SK-N-SH (cell line): ENCODE data around the gene PRR19.

Source experiments
- CTCF ChIP-seq: fragments of 200-600 bp; sonication (generic); IDR thresholded peaks from 2 replicates; pipeline ENCODE4 v1.6.1; 2017; ENCODE audit warnings: antibody characterized with exemption, mild to moderate bottlenecking, moderate library complexity
- EP300 ChIP-seq, 2 experiments: IDR thresholded peaks; 2 replicates each; pipeline versions ENCODE4 v1.4.0 to v1.6.1; 2012; ENCODE audit warnings: borderline replicate concordance in 1 of 2, low read depth in 1 of 2, low read length in 1 of 2
- FOXM1 ChIP-seq: IDR thresholded peaks from 2 replicates; pipeline ENCODE4 v1.4.0; 2012; ENCODE audit warnings: low read depth, mild to moderate bottlenecking
- JUND ChIP-seq: IDR thresholded peaks from 2 replicates; pipeline ENCODE4 v1.4.0; 2012
- RAD21 ChIP-seq: IDR thresholded peaks from 2 replicates; pipeline ENCODE4 v1.6.1; 2012; ENCODE audit warnings: mild to moderate bottlenecking, low read length
- RFX5 ChIP-seq: IDR thresholded peaks from 2 replicates; pipeline ENCODE4 v1.6.1; 2012; ENCODE audit warnings: mild to moderate bottlenecking, improper control_type of control experiment, low read length
- YY1 ChIP-seq: IDR thresholded peaks from 2 replicates; pipeline ENCODE4 v1.4.0; 2012; ENCODE audit warnings: low read depth, mild to moderate bottlenecking
- ZBTB33 ChIP-seq: IDR thresholded peaks from 2 replicates; pipeline ENCODE4 v1.4.0; 2012; ENCODE audit warnings: low read depth, borderline replicate concordance
- TF ChIP-seq, protein P1 (sequence below): IDR thresholded peaks from 2 replicates; pipeline ENCODE4 v1.6.1; 2012; ENCODE audit warnings: mild to moderate bottlenecking, low read depth, low read length, moderate library complexity
- TF ChIP-seq, protein P2 (sequence below): IDR thresholded peaks from 2 replicates; pipeline ENCODE4; 2012
- TF ChIP-seq, protein P3 (sequence below): IDR thresholded peaks from 2 replicates; pipeline ENCODE4 v1.4.0; 2012; ENCODE audit warnings: low read depth, borderline replicate concordance

DNA sequence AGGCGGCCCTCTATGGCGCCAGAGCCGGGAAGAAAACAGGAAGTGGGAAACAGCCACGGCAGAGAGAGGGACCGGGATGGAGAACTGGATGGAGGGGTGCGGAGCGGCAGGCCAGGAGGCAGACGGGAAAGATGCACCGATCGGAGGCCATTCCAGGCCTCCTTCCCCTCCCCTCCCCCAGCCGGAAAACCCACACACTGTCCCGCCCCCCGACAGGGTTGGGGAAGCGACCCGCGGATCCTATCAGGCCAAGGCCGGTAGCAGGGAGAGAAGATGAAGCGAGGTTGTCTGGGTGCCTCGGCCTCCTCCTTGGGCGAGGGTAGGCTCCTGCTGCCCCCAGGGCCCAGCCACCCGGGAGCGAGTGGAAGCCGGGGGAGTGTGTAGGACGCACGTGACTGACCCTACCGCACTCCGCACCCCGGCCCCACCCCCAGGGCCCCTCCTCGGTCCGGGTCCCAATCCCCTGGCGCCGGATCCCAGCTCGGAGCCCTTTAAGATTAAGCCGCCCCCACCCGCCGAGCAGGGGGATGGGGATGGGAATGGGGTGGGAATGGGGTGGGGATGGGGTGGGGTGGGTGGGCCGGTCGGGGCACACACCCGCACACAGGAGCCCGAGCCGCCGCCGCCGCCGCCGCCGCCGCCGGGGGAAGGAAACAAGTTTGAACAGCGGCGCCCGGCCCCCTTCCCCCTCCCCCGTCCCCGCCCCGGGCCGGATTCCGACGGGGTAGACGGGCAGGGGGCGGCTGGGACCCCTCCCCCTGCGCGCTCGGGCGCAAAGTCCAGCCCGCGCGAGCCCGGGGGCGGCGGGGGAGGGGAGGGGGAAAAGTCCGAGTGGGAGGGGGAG, 48.5 kb upstream of the PRR19 start:
- TF ChIP-seq FOXM1 (no peak), CTCF (no peak), RAD21 (no peak), EP300 (IDR thresholded peaks at IDR 0.05; ENCODE audit: borderline replicate concordance in 1 of 2, low read depth in 1 of 2, low read length in 1 of 2) (no peak), YY1 (0 out of 2 replicates have a peak, but pooled peaks have one; percentile 16), RFX5 (no peak), JUND (no peak), ZBTB33 (no peak)
- TF ChIP-seq, protein P1, sequence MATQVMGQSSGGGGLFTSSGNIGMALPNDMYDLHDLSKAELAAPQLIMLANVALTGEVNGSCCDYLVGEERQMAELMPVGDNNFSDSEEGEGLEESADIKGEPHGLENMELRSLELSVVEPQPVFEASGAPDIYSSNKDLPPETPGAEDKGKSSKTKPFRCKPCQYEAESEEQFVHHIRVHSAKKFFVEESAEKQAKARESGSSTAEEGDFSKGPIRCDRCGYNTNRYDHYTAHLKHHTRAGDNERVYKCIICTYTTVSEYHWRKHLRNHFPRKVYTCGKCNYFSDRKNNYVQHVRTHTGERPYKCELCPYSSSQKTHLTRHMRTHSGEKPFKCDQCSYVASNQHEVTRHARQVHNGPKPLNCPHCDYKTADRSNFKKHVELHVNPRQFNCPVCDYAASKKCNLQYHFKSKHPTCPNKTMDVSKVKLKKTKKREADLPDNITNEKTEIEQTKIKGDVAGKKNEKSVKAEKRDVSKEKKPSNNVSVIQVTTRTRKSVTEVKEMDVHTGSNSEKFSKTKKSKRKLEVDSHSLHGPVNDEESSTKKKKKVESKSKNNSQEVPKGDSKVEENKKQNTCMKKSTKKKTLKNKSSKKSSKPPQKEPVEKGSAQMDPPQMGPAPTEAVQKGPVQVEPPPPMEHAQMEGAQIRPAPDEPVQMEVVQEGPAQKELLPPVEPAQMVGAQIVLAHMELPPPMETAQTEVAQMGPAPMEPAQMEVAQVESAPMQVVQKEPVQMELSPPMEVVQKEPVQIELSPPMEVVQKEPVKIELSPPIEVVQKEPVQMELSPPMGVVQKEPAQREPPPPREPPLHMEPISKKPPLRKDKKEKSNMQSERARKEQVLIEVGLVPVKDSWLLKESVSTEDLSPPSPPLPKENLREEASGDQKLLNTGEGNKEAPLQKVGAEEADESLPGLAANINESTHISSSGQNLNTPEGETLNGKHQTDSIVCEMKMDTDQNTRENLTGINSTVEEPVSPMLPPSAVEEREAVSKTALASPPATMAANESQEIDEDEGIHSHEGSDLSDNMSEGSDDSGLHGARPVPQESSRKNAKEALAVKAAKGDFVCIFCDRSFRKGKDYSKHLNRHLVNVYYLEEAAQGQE = no peak
- TF ChIP-seq, protein P2, sequence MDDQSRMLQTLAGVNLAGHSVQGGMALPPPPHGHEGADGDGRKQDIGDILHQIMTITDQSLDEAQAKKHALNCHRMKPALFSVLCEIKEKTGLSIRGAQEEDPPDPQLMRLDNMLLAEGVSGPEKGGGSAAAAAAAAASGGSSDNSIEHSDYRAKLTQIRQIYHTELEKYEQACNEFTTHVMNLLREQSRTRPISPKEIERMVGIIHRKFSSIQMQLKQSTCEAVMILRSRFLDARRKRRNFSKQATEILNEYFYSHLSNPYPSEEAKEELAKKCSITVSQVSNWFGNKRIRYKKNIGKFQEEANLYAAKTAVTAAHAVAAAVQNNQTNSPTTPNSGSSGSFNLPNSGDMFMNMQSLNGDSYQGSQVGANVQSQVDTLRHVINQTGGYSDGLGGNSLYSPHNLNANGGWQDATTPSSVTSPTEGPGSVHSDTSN = no peak
- TF ChIP-seq, protein P3, sequence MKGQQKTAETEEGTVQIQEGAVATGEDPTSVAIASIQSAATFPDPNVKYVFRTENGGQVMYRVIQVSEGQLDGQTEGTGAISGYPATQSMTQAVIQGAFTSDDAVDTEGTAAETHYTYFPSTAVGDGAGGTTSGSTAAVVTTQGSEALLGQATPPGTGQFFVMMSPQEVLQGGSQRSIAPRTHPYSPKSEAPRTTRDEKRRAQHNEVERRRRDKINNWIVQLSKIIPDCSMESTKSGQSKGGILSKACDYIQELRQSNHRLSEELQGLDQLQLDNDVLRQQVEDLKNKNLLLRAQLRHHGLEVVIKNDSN = peak; percentile 66; the same call in 1 of the 2 replicates
